ENCODE data around the gene TADA2B.

Gene TADA2B

DNA sequence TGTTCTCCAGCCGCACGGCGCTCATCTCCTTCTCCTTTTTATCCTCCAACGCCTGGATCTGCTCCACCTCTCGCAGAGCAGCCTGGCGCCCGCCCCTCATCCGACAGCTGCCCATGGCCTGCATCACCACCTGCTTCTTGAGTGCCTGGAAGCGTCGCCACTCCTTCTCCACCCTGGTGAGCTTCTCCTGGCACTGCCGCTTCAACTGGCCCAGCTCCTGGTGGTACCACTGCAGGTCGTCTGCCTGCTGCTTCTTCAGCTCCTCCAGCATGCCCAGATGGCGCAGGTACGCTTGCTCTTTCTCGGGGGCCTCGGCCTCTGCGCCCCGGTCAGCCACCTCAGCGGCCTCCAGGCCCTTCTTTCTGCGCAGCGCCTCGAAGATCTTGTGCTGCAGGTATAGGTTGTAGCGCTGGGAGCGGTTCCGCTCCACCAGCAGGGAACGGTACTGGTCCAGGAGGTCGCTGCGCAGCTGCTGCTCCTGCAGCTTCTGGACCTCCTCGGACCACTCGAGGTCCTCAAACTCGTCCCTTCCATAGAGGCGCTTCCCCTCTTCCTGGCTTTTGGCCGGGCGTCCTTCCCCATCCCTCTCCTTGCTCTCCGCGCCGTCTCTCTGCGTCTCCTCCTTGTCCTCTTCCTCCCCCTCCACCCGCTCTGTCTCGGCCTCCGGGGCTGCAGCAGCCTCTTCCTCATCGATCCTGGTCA, 1.2 kb upstream of the TADA2B start:
- peak in 1 of 2 experiments; percentile 12 for DNase-seq

DNA sequence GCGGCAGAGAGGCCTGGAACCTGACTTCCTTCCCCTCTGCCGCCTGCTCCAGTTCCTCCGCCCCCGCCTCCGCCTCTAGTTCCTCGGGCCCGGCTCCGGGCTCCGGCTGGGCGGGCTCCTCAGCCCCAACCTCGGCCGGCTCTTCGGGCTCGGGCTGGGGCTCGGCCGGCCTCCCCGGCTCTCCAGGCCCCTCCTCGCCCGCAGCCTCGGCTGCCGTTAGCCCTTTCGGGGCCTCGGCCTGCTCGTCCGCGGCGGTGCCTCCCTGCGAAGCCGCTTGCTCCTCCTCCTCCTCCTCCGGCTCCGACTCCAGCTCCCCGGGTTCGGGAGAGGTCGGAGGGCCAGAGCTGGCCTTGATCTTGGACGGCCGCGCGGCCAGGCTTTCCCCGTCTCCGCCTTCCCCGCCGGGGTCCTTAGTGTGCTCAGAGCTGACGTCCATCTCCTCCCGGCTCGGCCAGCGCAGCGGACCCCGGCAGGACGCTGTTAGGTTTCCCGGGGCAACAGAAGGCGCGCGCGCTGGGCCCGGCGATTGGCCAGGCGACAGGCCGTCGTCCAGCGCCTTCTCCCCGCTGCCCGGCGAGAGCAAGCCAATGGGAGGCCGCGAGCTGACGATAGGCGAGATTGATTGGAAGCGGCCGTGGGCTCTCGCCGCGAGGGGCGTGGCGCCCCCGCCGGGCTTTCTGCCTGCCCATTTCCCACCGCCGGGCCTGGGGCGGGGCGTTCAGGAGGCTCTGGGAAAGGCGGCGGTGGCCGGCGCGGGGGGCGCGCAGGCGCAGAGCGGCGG, 479 bp upstream of the TADA2B start:
- DNase-seq = peak; percentile 78 to 90

- DNase-seq = no peak
Observed at GRCh38 chr4:7044137-7044930, 1.2 kb downstream of the TADA2B start.

- DNase-seq = no peak
Observed at GRCh38 chr4:7045553-7045952, 2.4 kb downstream of the TADA2B start.

GRCh38 chr4:7045961-7046921, 3.1 kb downstream of the TADA2B start:
- no peak for DNase-seq

DNA sequence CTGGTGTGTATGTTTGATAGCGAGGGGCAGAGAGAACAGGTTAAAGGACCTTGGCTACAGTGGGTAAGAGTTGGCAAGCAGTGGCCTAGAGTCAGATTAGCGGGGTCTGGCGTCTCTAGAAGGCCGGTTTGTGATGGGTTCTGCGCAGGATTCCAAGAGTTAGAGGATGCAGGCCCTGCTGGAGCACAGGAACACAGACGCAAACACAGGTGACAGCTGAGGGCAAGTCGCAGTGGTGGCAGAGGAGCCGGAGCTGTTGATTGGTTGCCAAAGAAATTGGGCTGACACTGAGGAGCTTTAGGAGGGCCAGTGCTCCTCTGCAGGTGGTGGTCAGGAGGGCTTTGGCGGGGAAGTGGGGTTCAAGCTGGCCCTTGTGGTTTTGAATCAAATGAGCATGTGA, 3.8 kb downstream of the TADA2B start:
- DNase-seq = no peak

DNA sequence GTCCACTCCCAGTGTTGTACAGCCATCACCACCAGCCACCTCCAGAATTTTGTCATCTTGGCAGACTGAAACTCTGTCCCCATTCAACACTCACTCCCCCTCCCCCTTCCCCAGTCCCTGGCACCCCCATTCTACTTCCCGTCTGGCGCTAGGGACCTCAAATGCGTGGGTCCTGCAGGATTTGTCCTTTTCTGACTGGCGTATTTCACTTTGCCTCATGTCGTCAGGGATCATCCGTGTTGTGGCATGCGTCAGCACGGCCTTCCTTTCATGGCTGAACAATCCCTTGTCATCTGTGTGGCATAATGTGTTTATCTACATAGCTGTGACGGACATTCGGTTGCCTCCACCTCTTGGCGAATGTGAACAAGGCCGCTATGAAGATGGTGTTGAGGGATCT, 5.5 kb downstream of the TADA2B start:
- DNase-seq = no peak

- DNase-seq = no peak
Observed at GRCh38 chr4:7049295-7049694, 6.1 kb downstream of the TADA2B start.

- no peak for DNase-seq
Observed at GRCh38 chr4:7049739-7050138, 6.6 kb downstream of the TADA2B start.

DNA sequence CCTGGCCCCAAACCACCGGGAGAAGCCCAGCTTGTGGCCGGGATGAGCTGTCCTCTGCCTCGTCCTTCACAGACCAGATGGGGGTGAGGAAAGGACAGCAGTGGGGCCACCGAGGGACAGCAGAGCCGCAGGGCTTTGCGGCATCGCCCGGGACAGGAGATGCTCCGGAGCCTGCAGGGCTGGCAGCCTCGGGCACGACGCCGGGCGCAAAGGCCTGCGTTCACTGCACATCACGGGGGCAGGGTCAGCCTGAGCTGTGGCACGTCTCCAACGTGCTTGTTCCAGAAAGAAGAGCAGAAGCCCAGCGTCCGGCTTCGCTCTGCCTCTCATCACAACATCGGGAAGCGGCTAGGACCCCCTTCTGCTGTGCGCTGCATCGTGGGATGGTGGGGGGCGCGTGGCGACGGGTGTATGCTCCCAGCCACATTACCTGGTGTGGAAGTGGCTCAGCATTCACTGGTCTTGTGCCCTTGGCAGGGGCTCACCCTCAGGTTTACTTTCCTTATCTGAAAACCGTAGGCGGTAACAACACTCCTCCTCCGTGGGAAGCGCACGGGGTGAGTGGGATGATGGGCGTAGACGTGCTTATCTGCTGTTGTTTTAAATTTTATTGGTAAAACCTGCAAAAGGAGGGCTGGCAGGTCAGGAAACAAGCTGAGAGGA, 7.4 kb downstream of the TADA2B start:
- DNase-seq = no peak

DNA sequence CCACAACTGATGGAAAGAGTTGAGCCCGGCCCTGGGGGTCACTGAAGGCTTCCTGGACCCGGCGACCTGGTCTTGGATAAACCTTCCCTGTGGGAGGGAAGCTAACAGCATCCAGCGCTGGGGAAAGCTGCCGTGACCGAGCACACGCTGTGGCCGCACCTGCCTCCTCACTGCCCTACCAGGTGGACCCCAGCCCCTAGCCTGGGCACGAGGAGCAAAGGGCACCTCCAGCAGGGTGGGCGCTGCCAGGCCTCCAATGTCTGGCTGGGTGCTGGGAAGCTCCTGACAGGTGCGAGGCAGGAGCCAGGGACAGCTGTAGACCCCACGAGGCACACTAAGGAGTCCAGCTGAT, 7.9 kb downstream of the TADA2B start:
- DNase-seq = no peak

DNA sequence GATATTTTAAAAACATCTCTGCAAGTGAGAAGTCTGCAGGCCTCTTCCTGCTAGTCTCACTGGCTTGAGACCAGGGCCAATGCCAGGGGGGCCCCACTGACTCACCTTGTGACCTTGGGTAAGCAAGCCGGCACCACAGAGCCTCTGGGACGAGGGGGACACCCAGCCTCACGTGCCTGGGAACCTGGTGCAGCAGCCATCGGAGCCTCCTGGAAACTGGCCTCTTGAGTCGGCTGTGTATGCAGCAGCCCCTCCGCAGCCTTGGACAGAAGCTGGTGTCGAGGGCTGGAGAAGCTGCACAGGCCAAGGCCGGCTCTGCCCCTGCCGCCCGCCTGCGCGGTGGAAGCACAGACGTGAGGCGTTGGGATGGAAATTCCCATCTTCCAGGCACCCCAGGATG, 8.7 kb downstream of the TADA2B start:
- DNase-seq = no peak

GRCh38 chr4:7052313-7052712, 9.1 kb downstream of the TADA2B start:
- no peak for DNase-seq

GRCh38 chr4:7052923-7053715, 9.9 kb downstream of the TADA2B start:
- DNase-seq = no peak

DNA sequence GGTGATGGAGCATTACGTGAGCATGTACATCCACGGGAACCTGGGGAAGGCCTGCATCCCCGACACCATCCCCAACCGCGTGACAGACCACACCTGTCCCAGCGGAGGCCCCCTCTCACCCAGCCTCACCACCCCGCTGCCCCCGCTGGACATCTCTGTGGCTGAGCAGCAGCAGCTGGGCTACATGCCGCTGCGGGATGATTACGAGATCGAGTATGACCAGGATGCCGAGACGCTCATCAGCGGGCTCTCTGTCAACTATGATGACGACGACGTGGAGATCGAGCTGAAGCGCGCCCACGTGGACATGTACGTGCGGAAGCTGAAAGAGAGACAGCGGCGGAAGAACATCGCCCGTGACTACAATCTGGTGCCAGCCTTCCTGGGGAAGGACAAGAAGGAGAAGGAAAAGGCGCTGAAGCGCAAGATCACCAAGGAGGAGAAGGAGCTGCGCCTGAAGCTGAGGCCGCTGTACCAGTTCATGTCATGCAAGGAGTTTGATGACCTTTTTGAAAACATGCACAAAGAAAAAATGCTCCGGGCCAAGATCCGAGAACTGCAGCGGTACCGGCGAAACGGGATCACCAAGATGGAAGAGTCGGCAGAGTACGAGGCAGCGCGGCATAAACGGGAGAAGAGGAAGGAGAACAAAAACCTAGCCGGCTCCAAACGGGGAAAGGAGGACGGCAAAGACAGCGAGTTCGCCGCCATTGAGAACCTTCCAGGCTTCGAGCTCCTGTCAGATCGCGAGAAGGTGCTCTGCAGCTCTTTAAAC, 11.1 kb downstream of the TADA2B start:
- DNase-seq = no peak

DNA sequence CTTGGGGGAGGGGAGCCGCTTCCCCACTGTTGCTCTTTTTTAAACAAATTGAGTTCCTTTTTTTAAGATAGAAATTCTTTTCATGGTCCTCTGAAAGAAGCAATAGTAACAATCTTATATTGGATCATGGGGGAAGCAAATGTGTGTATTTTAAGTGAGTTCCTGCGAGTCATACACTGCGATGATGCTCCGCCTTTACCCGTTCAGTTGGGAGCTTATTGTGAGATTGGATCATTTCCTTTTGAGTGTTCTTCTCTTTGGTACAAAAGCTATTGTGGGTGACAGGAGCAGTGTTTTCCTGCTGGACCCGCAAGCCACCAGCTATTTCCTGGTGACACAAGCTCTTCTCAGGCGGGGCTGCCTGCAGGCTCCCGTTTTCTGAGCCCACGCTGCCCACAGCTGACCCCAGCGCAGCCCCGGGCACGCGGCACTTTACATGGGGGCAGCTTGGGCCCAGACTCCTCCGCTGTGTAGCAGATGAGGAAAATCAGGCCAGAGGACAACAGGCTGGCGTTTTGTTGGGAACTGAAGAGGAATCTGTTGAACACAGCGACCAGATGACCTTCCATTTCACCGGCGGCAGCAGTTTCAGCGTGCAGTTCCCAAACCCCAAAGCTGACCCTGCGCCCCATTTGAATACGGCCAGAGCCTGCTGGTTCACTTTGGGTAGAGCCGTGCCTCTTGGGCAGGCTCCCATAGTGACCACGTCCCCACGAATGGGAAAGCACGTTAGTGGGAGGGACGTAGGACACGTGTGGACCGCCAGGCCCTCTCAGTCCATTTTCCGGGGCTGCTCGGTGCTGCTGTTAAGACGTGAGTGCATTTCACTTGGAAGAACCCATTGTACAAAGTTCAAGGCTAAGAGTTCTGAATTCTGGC, 12.2 kb downstream of the TADA2B start:
- no peak for DNase-seq

DNA sequence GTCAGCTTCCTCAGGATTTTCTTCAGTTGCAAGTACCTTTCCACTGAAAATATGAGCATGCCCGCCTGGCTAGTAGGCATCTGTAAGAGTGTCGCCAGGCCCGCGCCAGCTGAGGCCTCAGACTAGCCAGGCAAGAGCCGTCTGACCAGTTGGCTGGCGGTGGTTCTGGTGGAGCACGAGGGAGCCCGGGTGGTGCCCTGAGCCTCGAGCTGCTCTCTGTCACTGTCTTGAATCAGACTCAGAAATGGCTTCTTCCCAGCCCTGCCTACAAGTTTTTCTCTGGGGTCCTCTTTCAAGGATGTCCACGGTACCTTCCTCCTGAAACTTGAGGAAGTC, 12.8 kb downstream of the TADA2B start:
- no peak for DNase-seq

DNA sequence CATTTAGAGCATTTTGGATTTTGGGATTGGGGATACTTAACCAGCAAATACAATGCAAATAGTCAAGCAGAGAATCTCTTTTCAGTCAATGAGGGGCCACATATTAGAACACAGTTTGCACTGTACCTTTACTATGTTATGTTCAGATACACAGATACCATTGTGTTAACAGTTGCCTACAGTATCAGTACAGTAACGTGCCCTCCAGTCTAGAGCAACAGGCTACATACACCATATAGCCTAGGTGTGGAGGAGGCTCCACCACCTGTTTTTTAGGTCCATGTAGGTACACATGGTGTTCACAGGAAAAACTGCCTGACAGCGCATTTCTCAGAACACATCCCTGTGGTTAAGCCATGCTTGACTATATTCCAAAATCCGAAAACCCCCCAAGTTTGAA, 15.6 kb downstream of the TADA2B start:
- no peak for DNase-seq

DNA sequence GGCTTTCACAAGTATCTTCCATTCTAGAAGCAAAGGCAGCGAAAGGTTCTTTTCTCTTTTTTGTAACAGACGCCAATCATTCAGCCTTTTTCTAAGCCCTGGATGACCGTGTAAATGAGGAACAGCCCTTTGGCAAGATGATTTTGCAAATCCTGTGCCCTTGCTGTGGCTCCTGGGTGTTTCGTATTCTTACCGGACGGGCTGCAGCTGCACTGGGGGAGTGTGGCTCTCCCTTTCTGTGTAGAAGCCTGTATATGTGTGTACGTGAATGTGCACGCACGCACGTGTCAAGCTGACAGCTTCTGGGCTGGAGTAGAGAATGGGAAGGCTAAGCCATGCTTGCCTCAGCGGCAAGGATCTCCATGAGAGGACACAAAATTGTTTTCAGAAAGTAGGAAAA, 16.5 kb downstream of the TADA2B start:
- no peak for DNase-seq

All from cerebellar nuclear complex (tissue), 1 donor.